GM23338 (cell line): Measurements from ENCODE around the gene ZNF681. TPM values are rescaled to one million over a fixed set of nuclear protein-coding genes. Genes with fewer than 3 reads are reported as not detected.

ENCODE experiments used
- ATAC-seq: fragments of 200-7000 bp; cut with Tn5 transposase; 3 replicates; pipeline ENCODE4 v1.9.1; 2020
- DNase-seq: peaks from one replicate; pipeline ENCODE4 v3.0.0-alpha.2; 2015; ENCODE audit warnings: low spot score
- H2AFZ ChIP-seq: fragments of 200-600 bp; sonication (generic); 2 replicates; pipeline ENCODE4 v1.8.0; 2016; ENCODE audit warnings: antibody characterized with exemption, mild to moderate bottlenecking, moderate library complexity
- H3F3A ChIP-seq: fragments of 200-600 bp; sonication (generic); replicated peaks from 2 replicates; pipeline ENCODE4 v1.8.0; 2017; ENCODE audit warnings: antibody characterized with exemption, mixed run types, low read depth
- H3K27ac ChIP-seq: fragments of 200-600 bp; sonication (generic); 2 replicates; pipeline ENCODE4 v1.6.1; 2016; ENCODE audit warnings: low read depth
- H3K27me3 ChIP-seq: fragments of 200-600 bp; sonication (generic); 2 replicates; pipeline ENCODE4 v1.8.0; 2016; ENCODE audit warnings: mild to moderate bottlenecking, mixed run types, moderate library complexity; ENCODE audit not compliant: insufficient read depth
- H3K36me3 ChIP-seq: fragments of 200-600 bp; sonication (generic); 2 replicates; pipeline ENCODE4 v1.8.0; 2016; ENCODE audit warnings: mild to moderate bottlenecking; ENCODE audit not compliant: insufficient read depth
- H3K4me1 ChIP-seq: fragments of 200-600 bp; sonication (generic); 2 replicates; pipeline ENCODE4 v1.8.0; 2016; ENCODE audit warnings: mild to moderate bottlenecking, moderate library complexity; ENCODE audit not compliant: insufficient read depth
- H3K4me2 ChIP-seq: fragments of 200-600 bp; sonication (generic); 2 replicates; pipeline ENCODE4 v1.7.1; 2017; ENCODE audit warnings: mixed run types
- H3K4me3 ChIP-seq: fragments of 200-600 bp; sonication (generic); 2 replicates; pipeline ENCODE4 v1.6.1; 2016; ENCODE audit warnings: mixed run types
- H3K79me2 ChIP-seq: fragments of 200-600 bp; sonication (generic); replicated peaks from 2 replicates; pipeline ENCODE4 v1.8.0; 2017; ENCODE audit warnings: mild to moderate bottlenecking; ENCODE audit not compliant: insufficient read depth
- H3K9me2 ChIP-seq: fragments of 200-600 bp; sonication (generic); 2 replicates; pipeline ENCODE4 v1.8.0; 2017; ENCODE audit not compliant: insufficient read depth
- H4K20me1 ChIP-seq: fragments of 200-600 bp; sonication (generic); replicated peaks from 2 replicates; pipeline ENCODE4 v1.8.0; 2017; ENCODE audit warnings: mild to moderate bottlenecking; ENCODE audit not compliant: insufficient read depth
- H3K27ac Mint-ChIP-seq: 2 replicates; pipeline ENCODE4 v1.8.0; 2020; ENCODE audit warnings: inconsistent platforms, mild to moderate bottlenecking, moderate library complexity, mixed read lengths
- H3K27me3 Mint-ChIP-seq: 3 replicates; pipeline ENCODE4 v1.8.0; 2022; ENCODE audit warnings: low read depth, mild to moderate bottlenecking, moderate library complexity, mixed read lengths, inconsistent platforms; ENCODE audit not compliant: insufficient read depth, poor library complexity
- H3K36me3 Mint-ChIP-seq: 3 replicates; pipeline ENCODE4 v1.8.0; 2021; ENCODE audit warnings: low read depth, mild to moderate bottlenecking, inconsistent platforms, moderate library complexity, mixed read lengths
- H3K4me1 Mint-ChIP-seq: 3 replicates; pipeline ENCODE4 v1.8.0; 2020; ENCODE audit warnings: mild to moderate bottlenecking, inconsistent platforms, mixed read lengths
- H3K4me3 Mint-ChIP-seq: 3 replicates; pipeline ENCODE4 v1.8.0; 2021; ENCODE audit warnings: moderate library complexity, mild to moderate bottlenecking, inconsistent platforms, mixed read lengths
- H3K9me3 Mint-ChIP-seq: 3 replicates; pipeline ENCODE4 v1.8.0; 2020; ENCODE audit warnings: moderate library complexity, mild to moderate bottlenecking, inconsistent platforms, mixed read lengths
- CREB1 ChIP-seq: fragments of 250-450 bp; sonication (Bioruptor Pico); IDR thresholded peaks from 2 replicates; pipeline ENCODE4 v1.5.0; 2020; ENCODE audit warnings: low read depth, mild to moderate bottlenecking, moderate library complexity
- ETS1 ChIP-seq: IDR thresholded peaks from 2 replicates; pipeline ENCODE4 v1.6.1; 2016; ENCODE audit warnings: antibody characterized with exemption
- EZH2 ChIP-seq: fragments of 200-600 bp; sonication (generic); IDR thresholded peaks from one replicate; pipeline ENCODE4 v1.8.0; 2017; ENCODE audit warnings: antibody characterized with exemption, mild to moderate bottlenecking, low read depth; ENCODE audit not compliant: unreplicated experiment
- EZH2phosphoT487 ChIP-seq: fragments of 200-600 bp; sonication (generic); IDR thresholded peaks from one replicate; pipeline ENCODE4 v1.8.1; 2018; ENCODE audit warnings: antibody characterized with exemption; ENCODE audit not compliant: unreplicated experiment
- JUNB ChIP-seq: IDR thresholded peaks from one replicate; pipeline ENCODE4 v1.6.1; 2016; ENCODE audit warnings: antibody characterized with exemption; ENCODE audit not compliant: unreplicated experiment
- NANOG ChIP-seq: IDR thresholded peaks from 2 replicates; pipeline ENCODE4 v1.6.1; 2016; ENCODE audit warnings: antibody characterized with exemption, borderline replicate concordance
- POLR2AphosphoS5 ChIP-seq: IDR thresholded peaks from 2 replicates; pipeline ENCODE4 v1.6.1; 2016; ENCODE audit warnings: antibody characterized with exemption, low read depth
- REST ChIP-seq: IDR thresholded peaks from one replicate; pipeline ENCODE4 v1.6.1; 2018; ENCODE audit warnings: antibody characterized with exemption; ENCODE audit not compliant: unreplicated experiment
- STAT1 ChIP-seq: IDR thresholded peaks from one replicate; pipeline ENCODE4 v1.6.1; 2016; ENCODE audit warnings: antibody characterized with exemption; ENCODE audit not compliant: unreplicated experiment
- ZNF114 ChIP-seq: fragments of 250-450 bp; sonication (Bioruptor Pico); IDR thresholded peaks from 2 replicates; pipeline ENCODE4 v1.5.0; 2020; ENCODE audit warnings: mild to moderate bottlenecking, moderate library complexity
- polyA plus RNA-seq: library from polyadenylated mRNA; unstranded; fragments of >200 nt; fragmentation: Nextera tagmentation; extraction: Ambion mirVana; gene quantifications from 2 replicates; pipeline ENCODE4 v1.2.1, GENCODE V29; 2016
- total RNA-seq: library from RNA; depleted of rRNA; stranded (reverse); fragments of >200 nt; shearing (Covaris generic); gene quantifications from 2 replicates; pipeline ENCODE4 v1.2.3, GENCODE V29; 2014

The ZNF681 gene
- total and polyA plus RNA-seq, 2 experiments from 2014 or later = 9.4 to 25.1 TPM

- Mint-ChIP-seq H3K9me3 (no peaks in the 10 kb centered on the region; the same call in 2 of the 3 replicates), H3K4me1 (no peaks in the 10 kb centered on the region)
- H3K36me3 ChIP-seq = peaks cover 30% of the 10 kb centered on the region
Observed at GRCh38 chr19:23776507-23777205, 18.0 kb upstream of the ZNF681 start.

More at GRCh38 chr19:23776507-23777205, 18.0 kb upstream of the ZNF681 start:
- Histone ChIP-seq H4K20me1 (peaks cover 42% of the 10 kb centered on the region), H3K27ac (no peak overlapping the region), H3K9me2 (no peaks in the 10 kb centered on the region), H3F3A (no peaks in the 10 kb centered on the region), H3K4me2 (no peak overlapping the region), H3K27me3 (no peaks in the 10 kb centered on the region), H3K4me3 (no peak overlapping the region), H3K79me2 (peaks cover 94% of the 10 kb centered on the region), H3K4me1 (no peaks in the 10 kb centered on the region), H2AFZ (no peak overlapping the region)
- no peak for ATAC-seq
- Mint-ChIP-seq H3K36me3 (peaks cover 72% of the 10 kb centered on the region), H3K4me3 (no peak overlapping the region), H3K27ac (no peak overlapping the region), H3K27me3 (peaks cover 3% of the 10 kb centered on the region)
- DNase-seq = no peak
- TF ChIP-seq ETS1 (no peak), EZH2 (no peak), STAT1 (no peak), CREB1 (no peak), JUNB (no peak), POLR2AphosphoS5 (no peak), REST (no peak), NANOG (no peak), EZH2phosphoT487 (no peak), ZNF114 (CRISPR knock-in tag) (no peak)
